DND-41 (cell line): ENCODE measurements around the gene TLR5.

ENCODE experiments used
- ATAC-seq: fragments of 200-7000 bp; cut with Tn5 transposase; 3 replicates; pipeline ENCODE4 v1.9.1; 2021; ENCODE audit warnings: low read depth; ENCODE audit not compliant: insufficient read depth
- DNase-seq: peaks from one replicate; pipeline ENCODE4 v3.0.0-alpha.2; 2020
- H2AFZ ChIP-seq: 2 replicates; pipeline ENCODE4 v1.6.0; 2012; ENCODE audit warnings: low read depth, low read length
- H3K27ac ChIP-seq: 2 replicates; pipeline ENCODE4 v1.5.1; 2012; ENCODE audit warnings: low read length, inconsistent platforms
- H3K27me3 ChIP-seq: fragments of 200-600 bp; sonication (generic); 2 replicates; pipeline ENCODE4 v1.6.0; 2012; ENCODE audit warnings: low read length, mild to moderate bottlenecking, inconsistent platforms; ENCODE audit not compliant: insufficient read depth, poor library complexity
- H3K36me3 ChIP-seq: 2 replicates; pipeline ENCODE4 v1.5.1; 2012; ENCODE audit warnings: low read length, inconsistent platforms; ENCODE audit not compliant: insufficient read depth
- H3K4me1 ChIP-seq: 2 replicates; pipeline ENCODE4 v1.5.1; 2012; ENCODE audit warnings: mild to moderate bottlenecking, low read length; ENCODE audit not compliant: insufficient read depth
- H3K4me2 ChIP-seq: 2 replicates; pipeline ENCODE4 v1.6.0; 2012; ENCODE audit warnings: mild to moderate bottlenecking, moderate library complexity, low read length, inconsistent platforms; ENCODE audit not compliant: insufficient read depth
- H3K4me3 ChIP-seq, 2 experiments: fragments of 200-600 bp in 1 of 2; shearing (Covaris generic) in 1 of 2; 2 replicates each; pipeline ENCODE4 v1.5.1; 2012 to 2016; ENCODE audit warnings: inconsistent platforms in 2 of 2, low read length in 2 of 2, mild to moderate bottlenecking in 2 of 2, low read depth in 1 of 2, moderate library complexity in 1 of 2
- H3K79me2 ChIP-seq: 2 replicates; pipeline ENCODE4 v1.6.0; 2012; ENCODE audit warnings: low read length, inconsistent platforms; ENCODE audit not compliant: insufficient read depth
- H3K9ac ChIP-seq: 2 replicates; pipeline ENCODE4 v1.6.0; 2012; ENCODE audit warnings: low read depth, mild to moderate bottlenecking, inconsistent platforms, low read length, moderate library complexity
- H3K9me3 ChIP-seq: 2 replicates; pipeline ENCODE4 v1.5.1; 2012; ENCODE audit warnings: low read length, moderate library complexity, mild to moderate bottlenecking, inconsistent platforms; ENCODE audit not compliant: insufficient read depth, severe bottlenecking
- H4K20me1 ChIP-seq: 2 replicates; pipeline ENCODE4 v1.6.0; 2012; ENCODE audit warnings: low read length; ENCODE audit not compliant: insufficient read depth
- CTCF ChIP-seq: IDR thresholded peaks from 2 replicates; pipeline ENCODE4 v1.5.1; 2012; ENCODE audit warnings: borderline replicate concordance, low read length, moderate library complexity, mild to moderate bottlenecking; ENCODE audit not compliant: poor library complexity, severe bottlenecking; ENCODE audit errors: extremely low read depth
- EZH2 ChIP-seq: IDR thresholded peaks from 3 replicates; pipeline ENCODE4 v1.6.1; 2012; ENCODE audit warnings: borderline replicate concordance, low read depth, mild to moderate bottlenecking, moderate library complexity, low read length, inconsistent platforms; ENCODE audit not compliant: severe bottlenecking

TLR5 gene

GRCh38 chr1:223091896-223092295 lies 51.2 kb downstream of the TLR5 start:
- Histone ChIP-seq H2AFZ (no peak overlapping the region), H3K36me3 (no peaks in the 10 kb centered on the region), H3K9me3 (no peaks in the 10 kb centered on the region), H3K27me3 (no peaks in the 10 kb centered on the region), H4K20me1 (no peaks in the 10 kb centered on the region), H3K79me2 (no peaks in the 10 kb centered on the region), H3K4me2 (no peak overlapping the region), H3K4me1 (peaks cover 7% of the 10 kb centered on the region), H3K4me3 (no peak overlapping the region), H3K9ac (no peak overlapping the region), H3K27ac (no peak overlapping the region)
- DNase-seq (no peak), ATAC-seq (no peak)
- TF ChIP-seq CTCF, result no peak
- TF ChIP-seq EZH2, result no peak

- DNase-seq, result no peak
- no peaks in the 10 kb centered on the region for H3K36me3 ChIP-seq
- H3K9ac ChIP-seq, result no peak overlapping the region
- H3K9me3 ChIP-seq, result no peaks in the 10 kb centered on the region
- no peak overlapping the region for H3K4me2 ChIP-seq
- TF ChIP-seq EZH2 (no peak), CTCF (no peak)
- no peaks in the 10 kb centered on the region for H3K79me2 ChIP-seq
- H3K27ac ChIP-seq, result no peak overlapping the region
- no peak for ATAC-seq
- no peak overlapping the region for H2AFZ ChIP-seq
- H4K20me1 ChIP-seq, result no peaks in the 10 kb centered on the region
- no peaks in the 10 kb centered on the region for H3K27me3 ChIP-seq
- H3K4me3 ChIP-seq, result no peak overlapping the region
- peaks cover 10% of the 10 kb centered on the region for H3K4me1 ChIP-seq
Observed at GRCh38 chr1:223089250-223089649, 53.8 kb downstream of the TLR5 start.

GRCh38 chr1:223088713-223089240 lies 54.3 kb downstream of the TLR5 start:
- no peaks in the 10 kb centered on the region for H3K9me3 ChIP-seq
- no peak overlapping the region for H3K4me3 ChIP-seq
- no peaks in the 10 kb centered on the region for H3K27me3 ChIP-seq
- H3K4me2 ChIP-seq, result no peak overlapping the region
- no peak for ATAC-seq
- peaks cover 10% of the 10 kb centered on the region for H3K4me1 ChIP-seq
- H2AFZ ChIP-seq, result no peak overlapping the region
- TF ChIP-seq CTCF (no peak), EZH2 (no peak)
- H3K27ac ChIP-seq, result no peak overlapping the region
- no peak overlapping the region for H3K9ac ChIP-seq
- no peaks in the 10 kb centered on the region for H3K36me3 ChIP-seq
- H3K79me2 ChIP-seq, result no peaks in the 10 kb centered on the region
- DNase-seq, result no peak
- no peaks in the 10 kb centered on the region for H4K20me1 ChIP-seq
